ENCODE data around the gene ZXDC. TPM values are rescaled to one million over a fixed set of nuclear protein-coding genes. Genes with fewer than 3 reads are reported as not detected.

The ZXDC gene
- polyA plus RNA-seq, 1 experiment, result 15.8 TPM

DNA sequence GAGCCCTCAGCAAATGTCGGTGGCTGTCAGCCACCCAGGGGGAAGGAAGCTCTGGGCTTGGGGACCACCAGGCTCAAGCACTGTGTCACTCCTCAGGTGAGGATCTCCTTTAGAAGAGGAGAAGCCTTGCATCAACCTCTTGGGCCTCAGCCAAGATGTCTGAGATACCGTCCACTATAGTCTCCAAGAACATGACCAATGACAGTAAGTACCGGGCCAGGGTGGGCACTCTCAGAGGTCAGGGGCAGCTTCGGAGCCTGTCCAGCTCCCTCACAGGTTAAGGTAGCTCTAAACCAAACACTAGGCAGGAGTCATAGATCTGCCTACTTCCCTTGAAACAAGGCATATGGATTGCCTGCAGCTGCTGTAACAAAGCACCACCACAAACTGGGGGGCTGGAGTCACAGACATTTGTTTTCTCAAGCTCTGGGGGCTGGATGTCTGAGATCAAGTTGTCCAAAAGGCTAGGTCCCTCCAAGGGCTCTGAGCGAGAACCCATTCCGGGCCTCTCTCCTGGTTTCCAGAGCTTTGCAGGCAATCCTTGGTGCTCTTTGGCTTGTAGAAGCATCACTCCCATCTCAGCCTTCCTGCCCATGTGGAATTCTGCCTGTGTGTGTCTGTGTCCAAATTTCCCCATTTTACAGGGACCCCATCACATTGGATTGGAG lies 79.7 kb downstream of the ZXDC start:
- POLR2A ChIA-PET, result no interaction called here
- CTCF ChIA-PET, result interaction anchor here (0.7 to 2.9 kb wide), 6 partner anchors 15 to 262 kb away, joined by 3 to 10 read pairs (median 3); no protein-coding TSS in a partner anchor
- TF ChIP-seq, protein P1, sequence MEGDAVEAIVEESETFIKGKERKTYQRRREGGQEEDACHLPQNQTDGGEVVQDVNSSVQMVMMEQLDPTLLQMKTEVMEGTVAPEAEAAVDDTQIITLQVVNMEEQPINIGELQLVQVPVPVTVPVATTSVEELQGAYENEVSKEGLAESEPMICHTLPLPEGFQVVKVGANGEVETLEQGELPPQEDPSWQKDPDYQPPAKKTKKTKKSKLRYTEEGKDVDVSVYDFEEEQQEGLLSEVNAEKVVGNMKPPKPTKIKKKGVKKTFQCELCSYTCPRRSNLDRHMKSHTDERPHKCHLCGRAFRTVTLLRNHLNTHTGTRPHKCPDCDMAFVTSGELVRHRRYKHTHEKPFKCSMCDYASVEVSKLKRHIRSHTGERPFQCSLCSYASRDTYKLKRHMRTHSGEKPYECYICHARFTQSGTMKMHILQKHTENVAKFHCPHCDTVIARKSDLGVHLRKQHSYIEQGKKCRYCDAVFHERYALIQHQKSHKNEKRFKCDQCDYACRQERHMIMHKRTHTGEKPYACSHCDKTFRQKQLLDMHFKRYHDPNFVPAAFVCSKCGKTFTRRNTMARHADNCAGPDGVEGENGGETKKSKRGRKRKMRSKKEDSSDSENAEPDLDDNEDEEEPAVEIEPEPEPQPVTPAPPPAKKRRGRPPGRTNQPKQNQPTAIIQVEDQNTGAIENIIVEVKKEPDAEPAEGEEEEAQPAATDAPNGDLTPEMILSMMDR (IDR thresholded peaks at IDR 0.05; ENCODE audit: insufficient read depth, low read depth, low read length), result no peak
- H3K36me3 ChIP-seq (ENCODE audit: control insufficient read depth, insufficient read depth, low read length), result no peaks in the 10 kb centered on the region
- H3K4me3 ChIP-seq (ENCODE audit: low read depth, low read length), result no peak overlapping the region
- peaks cover 18% of the 10 kb centered on the region for H3K27me3 ChIP-seq (ENCODE audit: control insufficient read depth, insufficient read depth, low read length)
- DNase-seq (ENCODE audit: low read depth), result no peak

DNA sequence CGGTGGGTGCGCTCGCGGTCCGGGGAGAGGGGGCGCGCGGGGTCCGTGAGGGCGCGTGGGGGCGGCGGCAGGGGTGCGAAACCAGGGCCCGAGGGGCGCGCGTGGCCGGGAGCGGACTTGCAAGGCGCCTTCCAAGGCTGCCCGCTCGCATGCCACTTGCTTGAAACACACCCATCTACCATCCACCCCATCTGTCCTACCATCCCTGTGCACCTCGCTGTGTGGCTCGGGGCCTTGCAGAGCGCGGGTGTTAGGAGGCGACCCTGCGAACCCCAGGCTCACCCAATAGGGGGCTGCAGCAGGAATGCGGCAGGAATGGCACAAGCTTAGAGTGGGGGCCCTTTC lies 80.7 kb downstream of the ZXDC start:
- POLR2A ChIA-PET, result no interaction called here
- TF ChIP-seq, protein P1 (IDR thresholded peaks at IDR 0.05; ENCODE audit: insufficient read depth, low read depth, low read length), result no peak
- CTCF ChIA-PET, result interaction anchor here (1.0 to 2.9 kb wide), 3 partner anchors 14 to 261 kb away, joined by 3 to 10 read pairs (median 4); no protein-coding TSS in a partner anchor
- Histone ChIP-seq H3K36me3 (ENCODE audit: control insufficient read depth, insufficient read depth, low read length) (no peaks in the 10 kb centered on the region), H3K27me3 (ENCODE audit: control insufficient read depth, insufficient read depth, low read length) (peaks cover 18% of the 10 kb centered on the region), H3K4me3 (ENCODE audit: low read depth, low read length) (peak overlapping the region; percentile 14; the same call in 1 of the 2 replicates)
- no peak for DNase-seq (ENCODE audit: low read depth)

DNA sequence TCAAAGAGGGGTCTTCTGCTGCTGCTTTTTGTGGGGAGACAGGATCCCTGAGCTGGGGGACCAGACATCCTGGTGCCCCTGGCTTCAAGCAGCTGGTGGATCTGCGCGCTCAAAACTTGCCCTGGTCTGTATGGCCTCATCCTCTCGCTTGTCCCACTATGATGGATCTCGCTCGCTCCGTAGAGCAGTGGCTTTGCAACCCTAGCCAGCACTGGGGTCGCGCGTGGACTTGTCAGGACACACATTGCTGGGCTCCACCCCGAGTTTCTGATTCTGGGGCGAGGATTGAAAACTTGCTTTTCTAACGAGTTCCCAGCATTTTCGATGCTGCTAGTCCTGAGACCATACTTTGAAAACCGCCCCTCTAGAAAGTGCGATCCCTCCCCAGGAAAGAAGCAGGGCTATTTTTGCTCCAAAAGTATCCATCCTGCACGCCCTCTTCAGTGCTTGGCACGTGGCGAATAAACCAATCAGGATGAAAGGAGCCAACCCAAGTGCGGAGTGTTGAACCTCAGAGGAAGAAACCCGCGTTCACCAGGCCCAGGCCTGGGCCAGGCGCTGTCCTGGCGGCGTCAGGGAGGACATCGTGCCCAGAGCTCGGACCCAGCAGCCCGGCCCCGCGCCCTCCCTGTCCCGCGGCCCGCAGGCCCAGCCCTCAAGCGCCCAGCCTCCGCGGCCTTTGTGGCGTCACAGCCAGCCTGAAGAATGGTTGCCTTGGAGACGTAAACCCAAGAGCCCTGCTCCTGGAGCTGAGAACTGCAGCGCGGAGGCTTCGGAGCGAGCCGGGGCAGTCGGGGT lies 81.3 kb downstream of the ZXDC start, which contains the start of gene CFAP100:
Gene CFAP100, plus strand, starts transcription at position 731 of the 798 bp plus-strand sequence. CDS start 1,092 bp downstream, outside the sequence.
- no peak for DNase-seq (ENCODE audit: low read depth)
- CTCF ChIA-PET, result interaction anchor here (1.0 to 6.1 kb wide), 5 partner anchors 13 to 260 kb away, joined by 3 to 47 read pairs (median 10); no protein-coding TSS in a partner anchor
- peaks cover 18% of the 10 kb centered on the region for H3K27me3 ChIP-seq (ENCODE audit: control insufficient read depth, insufficient read depth, low read length)
- POLR2A ChIA-PET, result no interaction called here
- TF ChIP-seq, protein P1 (IDR thresholded peaks at IDR 0.05; ENCODE audit: insufficient read depth, low read depth, low read length), result no peak
- H3K4me3 ChIP-seq (ENCODE audit: low read depth, low read length), result peak within 1 kb of the TSS; percentile 14; the same call in 1 of the 2 replicates
- no peaks in the 10 kb centered on the region for H3K36me3 ChIP-seq (ENCODE audit: control insufficient read depth, insufficient read depth, low read length)

DNA sequence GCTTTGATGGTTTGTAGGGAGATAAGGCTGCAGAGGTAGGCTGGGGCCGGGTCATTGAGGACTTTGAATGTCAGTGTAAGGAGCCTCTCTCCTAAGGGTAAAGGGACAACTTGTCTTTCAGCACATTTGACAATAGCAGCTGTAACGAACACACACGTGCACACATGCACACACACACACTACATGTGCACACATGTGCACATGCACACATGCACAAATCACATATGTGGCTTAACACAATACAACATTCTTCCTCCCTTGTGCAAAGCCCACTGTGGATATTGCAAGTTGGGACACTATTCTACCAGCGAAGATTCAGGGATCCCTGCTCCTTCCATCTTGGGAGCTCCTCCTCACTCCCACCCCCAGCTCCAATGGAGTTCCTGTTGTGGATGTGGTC lies 82.1 kb downstream of the ZXDC start:
- POLR2A ChIA-PET, result no interaction called here

More for the DNA sequence above, 82.1 kb downstream of the ZXDC start:
- Histone ChIP-seq H3K27me3 (ENCODE audit: control insufficient read depth, insufficient read depth, low read length) (peaks cover 18% of the 10 kb centered on the region), H3K36me3 (ENCODE audit: control insufficient read depth, insufficient read depth, low read length) (no peaks in the 10 kb centered on the region), H3K4me3 (ENCODE audit: low read depth, low read length) (no peak overlapping the region)
- CTCF ChIA-PET, result interaction anchor here (2.8 to 6.1 kb wide), 2 partner anchors 149 to 259 kb away, joined by 26 to 47 read pairs; no protein-coding TSS in a partner anchor
- DNase-seq (ENCODE audit: low read depth), result no peak
- TF ChIP-seq, protein P1 (IDR thresholded peaks at IDR 0.05; ENCODE audit: insufficient read depth, low read depth, low read length), result no peak
